ENCODE data around the gene BPIFB4. TPM values are rescaled to one million over a fixed set of nuclear protein-coding genes. Genes with fewer than 3 reads are reported as not detected.

Gene BPIFB4
- total RNA-seq, 1 donor from 2014 or later, result not detected

GRCh38 chr20:33147299-33147698, 67.9 kb downstream of the BPIFB4 start:
- TF ChIP-seq CTCF (IDR thresholded peaks at IDR 0.05; ENCODE audit: insufficient read depth, low read length, poor library complexity, severe bottlenecking), result no peak
- no peak for DNase-seq (ENCODE audit: low read depth)
- Histone ChIP-seq H3K4me3 (ENCODE audit: low read depth, low read length) (no peak overlapping the region), H3K27me3 (ENCODE audit: control insufficient read depth, insufficient read depth, low read length) (no peaks in the 10 kb centered on the region), H3K36me3 (ENCODE audit: control insufficient read depth, insufficient read depth, low read length) (no peaks in the 10 kb centered on the region)

GRCh38 chr20:33148040-33148439, 68.6 kb downstream of the BPIFB4 start:
- Histone ChIP-seq H3K27me3 (ENCODE audit: control insufficient read depth, insufficient read depth, low read length) (no peaks in the 10 kb centered on the region), H3K4me3 (ENCODE audit: low read depth, low read length) (no peak overlapping the region), H3K36me3 (ENCODE audit: control insufficient read depth, insufficient read depth, low read length) (no peaks in the 10 kb centered on the region)
- no peak for DNase-seq (ENCODE audit: low read depth)
- no peak for TF ChIP-seq CTCF (IDR thresholded peaks at IDR 0.05; ENCODE audit: insufficient read depth, low read length, poor library complexity, severe bottlenecking)

GRCh38 chr20:33154252-33154651, 74.8 kb downstream of the BPIFB4 start:
- H3K27me3 ChIP-seq (ENCODE audit: control insufficient read depth, insufficient read depth, low read length), result no peaks in the 10 kb centered on the region
- TF ChIP-seq CTCF (IDR thresholded peaks at IDR 0.05; ENCODE audit: insufficient read depth, low read length, poor library complexity, severe bottlenecking), result no peak
- H3K4me3 ChIP-seq (ENCODE audit: low read depth, low read length), result no peak overlapping the region
- DNase-seq (ENCODE audit: low read depth), result no peak
- no peaks in the 10 kb centered on the region for H3K36me3 ChIP-seq (ENCODE audit: control insufficient read depth, insufficient read depth, low read length)

- Histone ChIP-seq H3K4me3 (ENCODE audit: low read depth, low read length) (no peak overlapping the region), H3K27me3 (ENCODE audit: control insufficient read depth, insufficient read depth, low read length) (no peaks in the 10 kb centered on the region), H3K36me3 (ENCODE audit: control insufficient read depth, insufficient read depth, low read length) (no peaks in the 10 kb centered on the region)
- no peak for TF ChIP-seq CTCF (IDR thresholded peaks at IDR 0.05; ENCODE audit: insufficient read depth, low read length, poor library complexity, severe bottlenecking)
- no peak for DNase-seq (ENCODE audit: low read depth)
Measured at GRCh38 chr20:33158637-33159385, 79.4 kb downstream of the BPIFB4 start.

GRCh38 chr20:33159713-33160112, 80.3 kb downstream of the BPIFB4 start:
- H3K27me3 ChIP-seq (ENCODE audit: control insufficient read depth, insufficient read depth, low read length), result no peaks in the 10 kb centered on the region
- no peak for DNase-seq (ENCODE audit: low read depth)
- H3K36me3 ChIP-seq (ENCODE audit: control insufficient read depth, insufficient read depth, low read length), result no peaks in the 10 kb centered on the region
- H3K4me3 ChIP-seq (ENCODE audit: low read depth, low read length), result no peak overlapping the region
- no peak for TF ChIP-seq CTCF (IDR thresholded peaks at IDR 0.05; ENCODE audit: insufficient read depth, low read length, poor library complexity, severe bottlenecking)

- Histone ChIP-seq H3K27me3 (ENCODE audit: control insufficient read depth, insufficient read depth, low read length) (no peaks in the 10 kb centered on the region), H3K4me3 (ENCODE audit: low read depth, low read length) (no peak overlapping the region), H3K36me3 (ENCODE audit: control insufficient read depth, insufficient read depth, low read length) (no peaks in the 10 kb centered on the region)
- no peak for DNase-seq (ENCODE audit: low read depth)
- no peak for TF ChIP-seq CTCF (IDR thresholded peaks at IDR 0.05; ENCODE audit: insufficient read depth, low read length, poor library complexity, severe bottlenecking)
Measured at GRCh38 chr20:33160681-33161080, 81.2 kb downstream of the BPIFB4 start.
